Measurements from ENCODE around the gene SMG6. TPM values are rescaled to one million over a fixed set of nuclear protein-coding genes. Genes with fewer than 3 reads are reported as not detected.

SMG6 gene
- total and polyA plus RNA-seq, 2 donors (not counting 1 experiment from before 2014, with no cell fraction given), result 10.6 to 35.5 TPM

GRCh38 chr17:2071455-2072281, 231.9 kb downstream of the SMG6 start:
- Histone ChIP-seq H3K79me2 (ENCODE audit: control insufficient read depth, insufficient read depth, low read length) (no peaks in the 10 kb centered on the region), H3K9me3 (ENCODE audit: control extremely low read depth in 1 of 3, control insufficient read depth in 2 of 3, insufficient read depth in 1 of 3, low read length in 2 of 3) (no peaks in the 10 kb centered on the region), H3K27ac (ENCODE audit: low read length in 2 of 2) (no peak overlapping the region), H3K27me3 (replicated peaks in 1 of 4; ENCODE audit: control extremely low read depth in 1 of 4, control insufficient read depth in 3 of 4, insufficient read depth in 4 of 4, low read length in 3 of 4) (no peaks in the 10 kb centered on the region), H3K9ac (ENCODE audit: low read length) (no peak overlapping the region), H3K4me1 (ENCODE audit: control insufficient read depth in 2 of 2, insufficient read depth in 2 of 2, low read length in 2 of 2) (peaks cover 12 to 31% of the 10 kb centered on the region in 2 donors), H3K36me3 (replicated peaks in 1 of 2; ENCODE audit: control extremely low read depth in 1 of 2, control insufficient read depth in 1 of 2, extremely low read depth in 1 of 2, insufficient read depth in 2 of 2, low read length in 1 of 2) (peaks cover 2 to 9% of the 10 kb centered on the region in 2 experiments), H2AFZ (ENCODE audit: insufficient read depth, low read depth, low read length, poor library complexity, severe bottlenecking) (no peak overlapping the region), H3K4me2 (replicated peaks; ENCODE audit: low read depth, low read length, poor library complexity, severe bottlenecking) (no peak overlapping the region), H4K20me1 (ENCODE audit: control insufficient read depth, insufficient read depth, low read length, poor library complexity, severe bottlenecking) (no peaks in the 10 kb centered on the region), H3K4me3 (ENCODE audit: control extremely low read depth in 1 of 5, extremely low read depth in 1 of 5, insufficient read depth in 1 of 5, low read depth in 2 of 5, low read length in 4 of 5) (no peak overlapping the region)
- ChIA-PET POLR2A (no interaction called here), CTCF (interaction anchor here (0.6 to 5.4 kb wide), 4 partner anchors 12 to 1069 kb away, joined by 4 to 28 read pairs (median 14); partner anchors contain the start of gene HIC1)
- TF ChIP-seq EZH2 (IDR thresholded peaks at IDR 0.05; ENCODE audit: borderline replicate concordance, insufficient read depth, low read depth, low read length, poor library complexity, severe bottlenecking), result no peak
- TF ChIP-seq, protein P1, sequence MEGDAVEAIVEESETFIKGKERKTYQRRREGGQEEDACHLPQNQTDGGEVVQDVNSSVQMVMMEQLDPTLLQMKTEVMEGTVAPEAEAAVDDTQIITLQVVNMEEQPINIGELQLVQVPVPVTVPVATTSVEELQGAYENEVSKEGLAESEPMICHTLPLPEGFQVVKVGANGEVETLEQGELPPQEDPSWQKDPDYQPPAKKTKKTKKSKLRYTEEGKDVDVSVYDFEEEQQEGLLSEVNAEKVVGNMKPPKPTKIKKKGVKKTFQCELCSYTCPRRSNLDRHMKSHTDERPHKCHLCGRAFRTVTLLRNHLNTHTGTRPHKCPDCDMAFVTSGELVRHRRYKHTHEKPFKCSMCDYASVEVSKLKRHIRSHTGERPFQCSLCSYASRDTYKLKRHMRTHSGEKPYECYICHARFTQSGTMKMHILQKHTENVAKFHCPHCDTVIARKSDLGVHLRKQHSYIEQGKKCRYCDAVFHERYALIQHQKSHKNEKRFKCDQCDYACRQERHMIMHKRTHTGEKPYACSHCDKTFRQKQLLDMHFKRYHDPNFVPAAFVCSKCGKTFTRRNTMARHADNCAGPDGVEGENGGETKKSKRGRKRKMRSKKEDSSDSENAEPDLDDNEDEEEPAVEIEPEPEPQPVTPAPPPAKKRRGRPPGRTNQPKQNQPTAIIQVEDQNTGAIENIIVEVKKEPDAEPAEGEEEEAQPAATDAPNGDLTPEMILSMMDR (IDR thresholded peaks at IDR 0.05), result no peak
- intact Hi-C loops (cut with micrococcal nuclease), result no loop called here
- Mint-ChIP-seq H3K9me3 (ENCODE audit: insufficient read depth) (no peaks in the 10 kb centered on the region), H3K27me3 (no peaks in the 10 kb centered on the region), H3K4me1 (peaks cover 25% of the 10 kb centered on the region), H3K4me3 (no peak overlapping the region), H3K27ac (no peak overlapping the region)
- DNase-seq (no peak), ATAC-seq (ENCODE audit: low read depth) (no peak)
- 88% methylated on average over 27 of the region's 31 CpGs for WGBS (ENCODE audit: insufficient coverage)

DNA sequence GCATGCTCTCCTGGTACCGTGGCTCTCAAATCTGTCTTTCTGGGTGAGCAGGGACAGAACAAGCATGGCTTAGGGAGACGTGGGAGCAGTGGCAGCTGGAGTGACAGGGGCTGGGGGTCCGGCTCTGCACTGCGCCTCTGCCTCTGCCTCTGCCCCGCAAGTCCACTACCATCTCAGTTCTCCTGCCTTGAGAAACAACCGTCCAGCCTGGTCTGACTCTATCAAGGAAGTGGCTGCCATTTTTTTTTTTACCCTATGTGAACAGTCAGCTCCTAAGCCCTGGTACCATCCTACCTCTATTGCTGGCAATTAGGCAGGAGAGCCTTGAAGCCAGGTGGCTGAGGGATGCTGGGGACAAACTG, 232.6 kb downstream of the SMG6 start:
- no peak overlapping the region for H3K27ac ChIP-seq (ENCODE audit: low read length in 2 of 2)

More for the DNA sequence above, 232.6 kb downstream of the SMG6 start:
- H3K27me3 Mint-ChIP-seq, result no peaks in the 10 kb centered on the region
- Histone ChIP-seq H3K79me2 (ENCODE audit: control insufficient read depth, insufficient read depth, low read length) (no peaks in the 10 kb centered on the region), H4K20me1 (ENCODE audit: control insufficient read depth, insufficient read depth, low read length, poor library complexity, severe bottlenecking) (no peaks in the 10 kb centered on the region), H3K9ac (ENCODE audit: low read length) (no peak overlapping the region), H3K4me3 (ENCODE audit: control extremely low read depth in 1 of 5, extremely low read depth in 1 of 5, insufficient read depth in 1 of 5, low read depth in 2 of 5, low read length in 4 of 5) (no peak overlapping the region), H3K36me3 (replicated peaks in 1 of 2; ENCODE audit: control extremely low read depth in 1 of 2, control insufficient read depth in 1 of 2, extremely low read depth in 1 of 2, insufficient read depth in 2 of 2, low read length in 1 of 2) (peaks cover 2 to 14% of the 10 kb centered on the region in 2 experiments), H3K27me3 (replicated peaks in 1 of 4; ENCODE audit: control extremely low read depth in 1 of 4, control insufficient read depth in 3 of 4, insufficient read depth in 4 of 4, low read length in 3 of 4) (no peaks in the 10 kb centered on the region), H2AFZ (ENCODE audit: insufficient read depth, low read depth, low read length, poor library complexity, severe bottlenecking) (no peak overlapping the region), H3K4me1 (ENCODE audit: control insufficient read depth in 2 of 2, insufficient read depth in 2 of 2, low read length in 2 of 2) (peaks cover 7 to 27% of the 10 kb centered on the region in 2 donors), H3K9me3 (ENCODE audit: control extremely low read depth in 1 of 3, control insufficient read depth in 2 of 3, insufficient read depth in 1 of 3, low read length in 2 of 3) (no peaks in the 10 kb centered on the region), H3K4me2 (replicated peaks; ENCODE audit: low read depth, low read length, poor library complexity, severe bottlenecking) (peak overlapping the region; percentile 1)
- peaks cover 25% of the 10 kb centered on the region for H3K4me1 Mint-ChIP-seq
- no peaks in the 10 kb centered on the region for H3K9me3 Mint-ChIP-seq (ENCODE audit: insufficient read depth)
- ChIA-PET CTCF (interaction anchor here (0.6 to 5.4 kb wide), 5 partner anchors 10 to 1070 kb away, joined by 4 to 28 read pairs (median 12); partner anchors contain the start of gene HIC1), POLR2A (no interaction called here)
- ATAC-seq (ENCODE audit: low read depth), result no peak
- DNase-seq, result no peak
- no peak for TF ChIP-seq EZH2 (IDR thresholded peaks at IDR 0.05; ENCODE audit: borderline replicate concordance, insufficient read depth, low read depth, low read length, poor library complexity, severe bottlenecking)
- TF ChIP-seq, protein P1 (IDR thresholded peaks at IDR 0.05), result no peak
- H3K27ac Mint-ChIP-seq, result peak overlapping the region; percentile 50
- no peak overlapping the region for H3K4me3 Mint-ChIP-seq
- intact Hi-C loops (cut with micrococcal nuclease), result no loop called here
- whole genome bisulfite sequencing (ENCODE audit: insufficient coverage), result 83% methylated on average over 6 of the region's 6 CpGs

Measured in B cell (primary cell).